Astrocyte (in vitro differentiated cells and primary cell): ENCODE measurements around the gene SGCB. TPM values are rescaled to one million over a fixed set of nuclear protein-coding genes. Genes with fewer than 3 reads are reported as not detected.

Source experiments
- DNase-seq: peaks from one replicate; pipeline ENCODE4 v3.0.0-alpha.2; 2010; ENCODE audit warnings: low read depth
- FAIRE-seq: peaks from 2 replicates; lab custom pipeline; 2011; peaks lifted over from hg19 to GRCh38; lab: Jason Lieb, UNC
- H2AFZ ChIP-seq: 2 replicates; pipeline ENCODE4 v1.6.0; 2012; ENCODE audit warnings: low read depth, low read length, inconsistent platforms
- H3K27ac ChIP-seq: 2 replicates; pipeline ENCODE4 v1.5.1; 2011; ENCODE audit warnings: low read depth, low read length, inconsistent platforms
- H3K27me3 ChIP-seq: 2 replicates; pipeline ENCODE4 v1.6.0; 2011; ENCODE audit warnings: low read length, inconsistent platforms; ENCODE audit not compliant: insufficient read depth
- H3K36me3 ChIP-seq: 2 replicates; pipeline ENCODE4 v1.5.1; 2011; ENCODE audit warnings: low read length, inconsistent platforms; ENCODE audit not compliant: insufficient read depth
- H3K4me1 ChIP-seq: 2 replicates; pipeline ENCODE4 v1.5.1; 2011; ENCODE audit warnings: low read length, inconsistent platforms; ENCODE audit not compliant: insufficient read depth
- H3K4me2 ChIP-seq: 2 replicates; pipeline ENCODE4 v1.6.0; 2012; ENCODE audit warnings: low read length, inconsistent platforms
- H3K4me3 ChIP-seq: 2 replicates; pipeline ENCODE4 v1.5.1; 2011; ENCODE audit warnings: low read depth, mild to moderate bottlenecking, low read length, inconsistent platforms; ENCODE audit not compliant: insufficient read depth
- H3K79me2 ChIP-seq: 2 replicates; pipeline ENCODE4 v1.6.0; 2012; ENCODE audit warnings: mild to moderate bottlenecking, low read length, inconsistent platforms; ENCODE audit not compliant: insufficient read depth
- H3K9ac ChIP-seq: 2 replicates; pipeline ENCODE4 v1.6.0; 2012; ENCODE audit warnings: mild to moderate bottlenecking, low read length, inconsistent platforms
- H3K9me3 ChIP-seq: 2 replicates; pipeline ENCODE4 v1.5.1; 2012; ENCODE audit warnings: low read depth, mild to moderate bottlenecking, low read length, inconsistent platforms; ENCODE audit not compliant: insufficient read depth
- H4K20me1 ChIP-seq: 2 replicates; pipeline ENCODE4 v1.6.0; 2012; ENCODE audit warnings: low read length, inconsistent platforms; ENCODE audit not compliant: insufficient read depth
- H3K27ac Mint-ChIP-seq: one replicate; pipeline ENCODE4 v1.8.0; 2021; ENCODE audit warnings: mild to moderate bottlenecking, mixed read lengths; ENCODE audit not compliant: unreplicated experiment
- H3K27me3 Mint-ChIP-seq: one replicate; pipeline ENCODE4 v1.8.0; 2021; ENCODE audit warnings: low read depth, mixed read lengths; ENCODE audit not compliant: unreplicated experiment
- H3K36me3 Mint-ChIP-seq: one replicate; pipeline ENCODE4 v1.8.0; 2021; ENCODE audit warnings: low read depth, mixed read lengths; ENCODE audit not compliant: unreplicated experiment
- H3K4me1 Mint-ChIP-seq: one replicate; pipeline ENCODE4 v1.8.0; 2021; ENCODE audit warnings: low read depth, mixed read lengths; ENCODE audit not compliant: unreplicated experiment
- H3K4me3 Mint-ChIP-seq: one replicate; pipeline ENCODE4 v1.8.0; 2021; ENCODE audit warnings: mild to moderate bottlenecking, moderate library complexity, mixed read lengths; ENCODE audit not compliant: unreplicated experiment
- H3K9me3 Mint-ChIP-seq: one replicate; pipeline ENCODE4 v1.8.0; 2021; ENCODE audit warnings: mild to moderate bottlenecking, mixed read lengths; ENCODE audit not compliant: unreplicated experiment
- CTCF ChIP-seq: IDR thresholded peaks from 2 replicates; pipeline ENCODE4 v1.5.1; 2011; ENCODE audit warnings: low read depth, mild to moderate bottlenecking, inconsistent platforms, low read length, moderate library complexity; ENCODE audit not compliant: insufficient read depth
- EZH2 ChIP-seq: IDR thresholded peaks from 2 replicates; pipeline ENCODE4 v1.6.1; 2012; ENCODE audit warnings: mild to moderate bottlenecking, low read length, inconsistent platforms; ENCODE audit not compliant: insufficient read depth
- total RNA-seq: library from RNA; stranded (reverse); gene quantifications from 2 replicates; pipeline ENCODE4 v1.2.1, GENCODE V29; 2021

Gene SGCB
- total RNA-seq, 1 donor from 2014 or later, result 75.6 TPM

- H3K36me3 Mint-ChIP-seq, result no peaks in the 10 kb centered on the region
- H2AFZ ChIP-seq, result no peak overlapping the region
- peak overlapping the region; percentile 97 for H3K4me3 Mint-ChIP-seq
- peak overlapping the region; percentile 79 for H3K4me3 ChIP-seq
- no peak for DNase-seq
- H3K4me1 Mint-ChIP-seq, result peaks cover 18% of the 10 kb centered on the region
- H3K9me3 ChIP-seq, result no peaks in the 10 kb centered on the region
- H3K9ac ChIP-seq, result peak overlapping the region; percentile 83
- peak overlapping the region; percentile 45 for H3K27ac ChIP-seq
- peak overlapping the region; percentile 97 for H3K4me2 ChIP-seq
- no peak for FAIRE-seq
- peaks cover 56% of the 10 kb centered on the region for H3K79me2 ChIP-seq
- H4K20me1 ChIP-seq, result peaks cover 30% of the 10 kb centered on the region
- peaks cover 4% of the 10 kb centered on the region for H3K27me3 Mint-ChIP-seq
- no peaks in the 10 kb centered on the region for H3K9me3 Mint-ChIP-seq
- H3K4me1 ChIP-seq, result peaks cover 5% of the 10 kb centered on the region
- TF ChIP-seq EZH2 (no peak), CTCF (no peak)
- H3K27ac Mint-ChIP-seq, result no peak overlapping the region
- no peaks in the 10 kb centered on the region for H3K36me3 ChIP-seq
- no peaks in the 10 kb centered on the region for H3K27me3 ChIP-seq
Observed at GRCh38 chr4:52036886-52037530, 1.1 kb downstream of the SGCB start.

GRCh38 chr4:52035190-52035589 is 2.9 kb downstream of the SGCB start:
- no peaks in the 10 kb centered on the region for H3K36me3 ChIP-seq
- no peaks in the 10 kb centered on the region for H3K9me3 Mint-ChIP-seq
- no peaks in the 10 kb centered on the region for H3K27me3 ChIP-seq
- H3K27ac ChIP-seq, result no peak overlapping the region
- peaks cover 40% of the 10 kb centered on the region for H4K20me1 ChIP-seq
- H3K27me3 Mint-ChIP-seq, result no peaks in the 10 kb centered on the region
- H3K4me3 Mint-ChIP-seq, result no peak overlapping the region
- no peaks in the 10 kb centered on the region for H3K36me3 Mint-ChIP-seq
- H3K4me2 ChIP-seq, result no peak overlapping the region
- no peak overlapping the region for H3K9ac ChIP-seq
- TF ChIP-seq EZH2, result no peak
- TF ChIP-seq CTCF, result no peak
- peaks cover 60% of the 10 kb centered on the region for H3K79me2 ChIP-seq
- no peak for DNase-seq
- H3K4me1 Mint-ChIP-seq, result peaks cover 18% of the 10 kb centered on the region
- H3K27ac Mint-ChIP-seq, result no peak overlapping the region
- H3K4me1 ChIP-seq, result peaks cover 5% of the 10 kb centered on the region
- FAIRE-seq, result no peak
- no peak overlapping the region for H3K4me3 ChIP-seq
- H3K9me3 ChIP-seq, result no peaks in the 10 kb centered on the region
- H2AFZ ChIP-seq, result no peak overlapping the region

- Histone ChIP-seq H3K36me3 (peaks cover 3% of the 10 kb centered on the region), H3K4me1 (peaks cover 6% of the 10 kb centered on the region), H3K9me3 (no peaks in the 10 kb centered on the region), H3K27ac (no peak overlapping the region), H3K79me2 (peaks cover 51% of the 10 kb centered on the region), H3K4me2 (no peak overlapping the region), H3K4me3 (no peak overlapping the region), H2AFZ (no peak overlapping the region), H4K20me1 (peaks cover 40% of the 10 kb centered on the region), H3K27me3 (no peaks in the 10 kb centered on the region), H3K9ac (no peak overlapping the region)
- Mint-ChIP-seq H3K27ac (no peak overlapping the region), H3K27me3 (no peaks in the 10 kb centered on the region), H3K4me1 (peaks cover 19% of the 10 kb centered on the region), H3K9me3 (no peaks in the 10 kb centered on the region), H3K4me3 (no peak overlapping the region), H3K36me3 (peaks cover 8% of the 10 kb centered on the region)
- DNase-seq, result no peak
- no peak for TF ChIP-seq EZH2
- no peak for TF ChIP-seq CTCF
- no peak for FAIRE-seq
Observed at GRCh38 chr4:52032005-52032404, 6.1 kb downstream of the SGCB start.
